Measurements from ENCODE around the gene MEF2B.
"Not testable (repeated sequence)": the region's sequence is repeated elsewhere in the genome, so short reads cannot be mapped to it uniquely, and the experiment has no call there.

MEF2B gene

DNA sequence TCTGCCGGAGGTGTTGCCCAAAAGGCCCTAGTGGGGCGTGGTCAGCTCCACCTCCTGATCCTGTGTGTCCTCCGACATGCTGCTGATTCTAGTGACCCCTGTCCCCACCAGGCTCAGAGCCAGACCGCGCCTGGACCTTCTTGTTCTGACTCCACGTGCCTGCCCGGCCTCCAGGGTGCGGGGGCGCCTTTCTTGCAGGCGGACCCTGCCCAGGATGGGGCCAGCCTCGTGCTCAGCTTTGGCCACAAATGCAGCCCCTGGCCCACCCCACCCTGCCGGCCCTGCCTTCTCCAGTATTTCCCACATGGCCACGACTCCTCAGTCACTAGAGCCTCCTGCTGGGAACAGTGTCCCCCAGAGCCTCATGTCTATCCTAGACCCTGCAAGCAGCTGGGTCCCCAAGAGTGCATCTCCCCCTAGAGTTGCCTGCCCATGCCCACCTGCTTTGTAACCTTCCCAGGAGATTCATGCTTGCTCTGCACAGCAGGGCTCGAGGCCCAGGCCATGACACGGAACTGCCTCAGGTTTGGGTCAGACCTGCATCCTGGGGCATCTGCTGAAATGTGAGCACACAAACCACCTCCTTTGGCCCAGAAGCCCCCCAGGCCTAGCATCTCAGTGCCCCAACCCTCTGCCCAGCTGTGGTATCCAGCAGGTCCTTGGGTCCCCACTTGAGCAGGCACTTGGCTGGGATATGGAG lies 58.8 kb downstream of the MEF2B start:
- no peaks in the 10 kb centered on the region for H3K27me3 ChIP-seq (ENCODE audit: insufficient read depth, low read depth, severe bottlenecking)
- no peak for DNase-seq
- TF ChIP-seq, protein P1, sequence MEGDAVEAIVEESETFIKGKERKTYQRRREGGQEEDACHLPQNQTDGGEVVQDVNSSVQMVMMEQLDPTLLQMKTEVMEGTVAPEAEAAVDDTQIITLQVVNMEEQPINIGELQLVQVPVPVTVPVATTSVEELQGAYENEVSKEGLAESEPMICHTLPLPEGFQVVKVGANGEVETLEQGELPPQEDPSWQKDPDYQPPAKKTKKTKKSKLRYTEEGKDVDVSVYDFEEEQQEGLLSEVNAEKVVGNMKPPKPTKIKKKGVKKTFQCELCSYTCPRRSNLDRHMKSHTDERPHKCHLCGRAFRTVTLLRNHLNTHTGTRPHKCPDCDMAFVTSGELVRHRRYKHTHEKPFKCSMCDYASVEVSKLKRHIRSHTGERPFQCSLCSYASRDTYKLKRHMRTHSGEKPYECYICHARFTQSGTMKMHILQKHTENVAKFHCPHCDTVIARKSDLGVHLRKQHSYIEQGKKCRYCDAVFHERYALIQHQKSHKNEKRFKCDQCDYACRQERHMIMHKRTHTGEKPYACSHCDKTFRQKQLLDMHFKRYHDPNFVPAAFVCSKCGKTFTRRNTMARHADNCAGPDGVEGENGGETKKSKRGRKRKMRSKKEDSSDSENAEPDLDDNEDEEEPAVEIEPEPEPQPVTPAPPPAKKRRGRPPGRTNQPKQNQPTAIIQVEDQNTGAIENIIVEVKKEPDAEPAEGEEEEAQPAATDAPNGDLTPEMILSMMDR (IDR thresholded peaks at IDR 0.05; ENCODE audit: low read depth, low read length) = no peak
- no peaks in the 10 kb centered on the region for H3K36me3 ChIP-seq
- no peaks in the 10 kb centered on the region for H3K9me3 ChIP-seq (ENCODE audit: severe bottlenecking)
- no peak overlapping the region for H3K27ac ChIP-seq
- no peak overlapping the region for H3K4me3 ChIP-seq (ENCODE audit: low read depth, low read length)

DNA sequence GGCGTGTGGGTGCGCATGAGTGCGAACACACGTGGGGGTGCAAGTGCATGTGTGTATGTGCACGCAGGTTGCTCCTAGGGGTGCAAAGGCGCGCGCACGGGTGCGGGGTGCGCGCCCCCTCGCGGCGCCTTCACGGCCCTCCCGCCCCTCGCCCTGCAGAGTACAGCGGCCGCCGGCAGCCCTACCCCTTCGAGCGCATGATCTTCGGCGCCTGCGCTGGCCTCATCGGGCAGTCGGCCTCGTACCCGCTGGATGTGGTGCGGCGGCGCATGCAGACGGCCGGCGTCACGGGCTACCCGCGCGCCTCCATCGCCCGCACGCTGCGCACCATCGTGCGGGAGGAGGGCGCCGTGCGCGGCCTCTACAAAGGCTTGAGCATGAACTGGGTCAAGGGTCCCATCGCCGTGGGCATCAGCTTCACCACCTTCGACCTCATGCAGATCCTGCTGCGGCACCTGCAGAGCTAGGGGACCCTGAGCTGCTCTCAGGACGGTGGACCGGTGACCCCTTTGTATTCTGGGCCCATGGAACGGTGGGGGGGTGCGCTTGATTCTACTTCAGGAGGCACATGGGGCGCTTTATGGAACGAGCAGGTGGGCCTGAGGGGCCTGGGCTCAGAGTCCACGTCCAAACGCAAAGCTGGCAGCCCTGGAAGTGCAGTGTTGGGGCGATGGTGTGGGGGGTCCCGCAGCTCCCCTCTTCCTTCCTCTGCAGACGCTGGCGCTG lies 59.5 kb downstream of the MEF2B start:
- H3K36me3 ChIP-seq = no peaks in the 10 kb centered on the region
- no peak overlapping the region for H3K27ac ChIP-seq
- no peak overlapping the region for H3K4me3 ChIP-seq (ENCODE audit: low read depth, low read length)
- TF ChIP-seq, protein P1 (IDR thresholded peaks at IDR 0.05; ENCODE audit: low read depth, low read length) = no peak
- no peaks in the 10 kb centered on the region for H3K9me3 ChIP-seq (ENCODE audit: severe bottlenecking)
- no peaks in the 10 kb centered on the region for H3K27me3 ChIP-seq (ENCODE audit: insufficient read depth, low read depth, severe bottlenecking)
- no peak for DNase-seq

DNA sequence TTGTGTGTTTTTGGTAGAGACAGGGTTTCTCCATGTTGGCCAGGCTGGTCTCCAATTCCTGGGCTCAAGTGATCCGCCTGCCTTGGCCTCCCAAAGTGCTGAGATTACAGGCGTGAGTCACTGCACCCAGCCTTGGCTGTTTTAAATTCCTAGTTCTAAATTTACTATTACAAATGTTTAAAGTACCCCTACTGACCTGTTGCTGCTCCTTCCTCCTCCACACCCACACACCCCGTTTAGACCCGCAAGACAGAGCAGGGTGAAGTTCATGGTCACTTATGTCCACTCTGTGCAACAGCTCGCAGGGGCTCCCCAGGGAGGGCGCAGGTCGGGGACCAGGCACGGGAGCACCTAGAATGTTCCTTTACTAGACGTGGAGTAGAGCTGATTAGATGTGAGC lies 60.5 kb downstream of the MEF2B start:
- H3K27me3 ChIP-seq (ENCODE audit: insufficient read depth, low read depth, severe bottlenecking) = no peaks in the 10 kb centered on the region
- no peaks in the 10 kb centered on the region for H3K9me3 ChIP-seq (ENCODE audit: severe bottlenecking)
- no peak overlapping the region for H3K4me3 ChIP-seq (ENCODE audit: low read depth, low read length)
- H3K36me3 ChIP-seq = no peaks in the 10 kb centered on the region
- TF ChIP-seq, protein P1 (IDR thresholded peaks at IDR 0.05; ENCODE audit: low read depth, low read length) = no peak
- no peak overlapping the region for H3K27ac ChIP-seq
- no peak for DNase-seq

DNA sequence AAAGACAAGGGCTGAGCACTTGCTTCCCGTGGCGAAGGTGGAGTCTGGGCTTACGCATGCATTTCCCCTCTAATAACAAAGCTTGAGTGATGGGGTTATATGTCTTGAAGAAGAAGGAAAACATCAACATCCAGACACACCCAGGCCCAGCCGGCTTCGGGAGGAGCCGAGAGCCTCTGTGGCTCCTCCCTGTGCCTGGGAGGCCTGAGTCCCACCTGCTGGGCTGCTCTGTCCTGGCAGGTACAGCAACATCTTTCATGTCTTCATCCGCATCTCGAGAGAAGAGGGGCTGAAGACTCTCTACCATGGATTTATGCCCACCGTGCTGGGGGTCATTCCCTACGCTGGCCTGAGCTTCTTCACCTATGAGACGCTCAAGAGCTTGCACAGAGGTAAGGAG lies 62.4 kb downstream of the MEF2B start:
- Histone ChIP-seq H3K9me3 (ENCODE audit: severe bottlenecking) (no peaks in the 10 kb centered on the region), H3K4me3 (ENCODE audit: low read depth, low read length) (no peak overlapping the region), H3K27me3 (ENCODE audit: insufficient read depth, low read depth, severe bottlenecking) (no peaks in the 10 kb centered on the region), H3K36me3 (no peaks in the 10 kb centered on the region), H3K27ac (no peak overlapping the region)
- DNase-seq = no peak
- TF ChIP-seq, protein P1 (IDR thresholded peaks at IDR 0.05; ENCODE audit: low read depth, low read length) = no peak

DNA sequence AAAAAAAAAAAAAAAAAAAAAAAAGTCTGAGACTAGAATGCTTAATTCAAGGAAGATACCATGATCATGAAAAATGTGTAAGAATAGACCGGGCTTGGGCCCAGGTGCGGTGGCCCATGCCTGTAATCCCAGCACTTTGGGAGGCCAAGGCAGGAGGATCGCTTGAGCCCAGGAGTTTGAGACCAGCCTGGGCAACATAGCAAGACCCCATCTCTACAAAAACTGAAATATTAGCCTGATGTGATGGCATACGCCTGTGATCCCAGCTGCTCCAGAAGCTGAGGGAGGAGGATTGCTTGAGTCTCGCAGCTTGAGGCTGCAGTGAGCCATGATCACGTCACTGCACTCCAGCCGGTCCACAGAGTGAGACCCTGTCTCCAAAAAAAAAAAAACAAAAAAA lies 63.1 kb downstream of the MEF2B start:
- DNase-seq; H3K36me3 ChIP-seq; H3K27ac ChIP-seq; H3K9me3 ChIP-seq (ENCODE audit: severe bottlenecking); H3K4me3 ChIP-seq (ENCODE audit: low read depth, low read length); H3K27me3 ChIP-seq (ENCODE audit: insufficient read depth, low read depth, severe bottlenecking): not testable (repeated sequence)

DNA sequence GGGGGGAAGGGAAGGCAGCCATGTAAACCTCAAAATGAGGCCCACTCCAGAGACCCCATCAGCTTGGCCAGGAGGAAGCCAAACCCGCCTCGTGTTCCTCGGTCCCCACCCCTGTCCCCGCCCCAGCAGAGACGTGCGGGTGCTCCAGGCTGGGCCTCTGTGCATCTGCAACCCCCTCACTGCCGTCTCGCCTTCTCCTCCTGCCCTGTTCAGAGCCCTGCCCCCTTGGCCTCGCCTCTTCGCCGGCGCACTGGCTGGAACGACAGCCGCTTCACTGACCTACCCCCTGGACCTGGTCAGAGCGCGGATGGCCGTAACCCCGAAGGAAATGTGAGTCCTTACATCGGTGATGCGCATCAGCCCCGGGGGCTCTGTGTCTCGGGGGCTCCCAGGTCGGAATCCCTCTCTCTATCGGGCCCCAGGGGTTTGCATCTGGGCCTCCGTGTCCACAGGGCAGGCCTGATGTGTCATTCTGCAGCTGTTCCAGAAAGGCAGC lies 64.0 kb downstream of the MEF2B start:
- Histone ChIP-seq H3K4me3 (ENCODE audit: low read depth, low read length) (no peak overlapping the region), H3K36me3 (no peaks in the 10 kb centered on the region), H3K27me3 (ENCODE audit: insufficient read depth, low read depth, severe bottlenecking) (no peaks in the 10 kb centered on the region), H3K9me3 (ENCODE audit: severe bottlenecking) (no peaks in the 10 kb centered on the region), H3K27ac (no peak overlapping the region)
- DNase-seq = no peak
- TF ChIP-seq, protein P1 (IDR thresholded peaks at IDR 0.05; ENCODE audit: low read depth, low read length) = no peak

All from WERI-Rb-1 (cell line).